OCI-LY7 (cell line): ENCODE results near the gene PTPA. TPM values are rescaled to one million over a fixed set of nuclear protein-coding genes. Genes with fewer than 3 reads are reported as not detected.
A peak's percentile ranks its signal among the peaks of the same experiment; 100 is the strongest.

Experiments
- BruUV-seq: library from RNA; stranded (reverse); fragments of 400-500 nt; replicated peaks from 2 replicates; lab custom pipeline; 2021; lab: Mats Ljungman, UMichigan
- CTCF ChIA-PET: fragments of 300-600 bp; sonication (Branson Sonifier 250); formaldehyde crosslinking; loops from one replicate; lab custom pipeline; 2022; ENCODE audit warnings: antibody characterized with exemption; ENCODE audit not compliant: unreplicated experiment; lab: Charles Lee
- POLR2A ChIA-PET: fragments of 300-600 bp; sonication (Branson Sonifier 250); formaldehyde crosslinking; loops from one replicate; lab custom pipeline; 2022; ENCODE audit warnings: antibody characterized with exemption; lab: Charles Lee
- DNase-seq: peaks from one replicate; pipeline ENCODE4 v3.0.0-alpha.2; 2015; ENCODE audit warnings: low spot score
- H2AFZ ChIP-seq: fragments of 200-600 bp; sonication (generic), shearing (Covaris generic); 2 replicates; pipeline ENCODE4 v1.6.1; 2014; ENCODE audit warnings: mild to moderate bottlenecking, antibody characterized with exemption, low read length, moderate library complexity
- H3K27ac ChIP-seq: fragments of 200-600 bp; sonication (generic); 2 replicates; pipeline ENCODE4 v1.5.1; 2014; ENCODE audit warnings: mixed run types, low read depth, mild to moderate bottlenecking, moderate library complexity, low read length, inconsistent platforms; ENCODE audit not compliant: poor library complexity, severe bottlenecking
- H3K36me3 ChIP-seq: fragments of 200-600 bp; sonication (generic); 2 replicates; pipeline ENCODE4 v1.6.1; 2014; ENCODE audit warnings: mild to moderate bottlenecking, antibody characterized with exemption, low read length, moderate library complexity, mixed read lengths; ENCODE audit not compliant: insufficient read depth
- H3K4me1 ChIP-seq: fragments of 200-600 bp; sonication (generic); 2 replicates; pipeline ENCODE4 v1.5.1; 2014; ENCODE audit warnings: mild to moderate bottlenecking, low read length; ENCODE audit not compliant: insufficient read depth, poor library complexity, severe bottlenecking
- H3K4me2 ChIP-seq: fragments of 200-600 bp; sonication (generic); 2 replicates; pipeline ENCODE4 v1.6.1; 2014; ENCODE audit warnings: mild to moderate bottlenecking, low read length
- H3K4me3 ChIP-seq: fragments of 200-600 bp; sonication (generic); 2 replicates; pipeline ENCODE4 v1.5.1; 2014; ENCODE audit warnings: mild to moderate bottlenecking, low read depth, low read length; ENCODE audit not compliant: poor library complexity, severe bottlenecking
- H3K79me2 ChIP-seq: fragments of 200-600 bp; sonication (generic); 2 replicates; pipeline ENCODE4 v1.6.1; 2016; ENCODE audit warnings: low read depth, mild to moderate bottlenecking, low read length, moderate library complexity, mixed read lengths; ENCODE audit not compliant: insufficient read depth
- H3K9me2 ChIP-seq: fragments of 200-600 bp; sonication (generic); 2 replicates; pipeline ENCODE4 v1.6.1; 2016; ENCODE audit warnings: mild to moderate bottlenecking, low read length, mixed read lengths; ENCODE audit not compliant: insufficient read depth
- H3K9me3 ChIP-seq: fragments of 200-600 bp; sonication (generic); 2 replicates; pipeline ENCODE4 v1.6.1; 2014; ENCODE audit warnings: mild to moderate bottlenecking, mixed run types, low read length, mixed read lengths
- H4K20me1 ChIP-seq: fragments of 200-600 bp; sonication (generic); 2 replicates; pipeline ENCODE4 v1.6.1; 2014; ENCODE audit warnings: mild to moderate bottlenecking, antibody characterized with exemption, low read length, moderate library complexity, mixed read lengths; ENCODE audit not compliant: insufficient read depth
- EZH2phosphoT487 ChIP-seq: fragments of 200-600 bp; sonication (generic); IDR thresholded peaks from 2 replicates; pipeline ENCODE4 v1.6.1; 2018; ENCODE audit warnings: low read depth, borderline replicate concordance, mild to moderate bottlenecking, mixed run types, antibody characterized with exemption, low read length, moderate library complexity, mixed read lengths
- intact Hi-C: fragments of 100-400 bp; cut with micrococcal nuclease; formaldehyde crosslinking; loops from one replicate; pipeline ENCODE4 v1.10.0; 2022; ENCODE audit not compliant: unreplicated experiment
- total RNA-seq, 2 experiments: library from RNA; depleted of rRNA in 1 of 2; stranded (reverse); fragments of >200 nt in 1 of 2; shearing (Covaris generic) in 1 of 2; gene quantifications; 2 replicates each; pipeline ENCODE4 v1.2.3, GENCODE V29; 2014 to 2022
- TF ChIP-seq, protein P1 (sequence below): fragments of 200-600 bp; sonication (generic); conservative IDR thresholded peaks from 2 replicates; pipeline ENCODE4 v1.5.1; 2014; ENCODE audit warnings: mild to moderate bottlenecking, antibody characterized with exemption, low read length, moderate library complexity, mixed read lengths

Gene PTPA
- total RNA-seq, 2 experiments from 2014 or later = 106 to 111 TPM

- H3K36me3 ChIP-seq = no peaks in the 10 kb centered on the region
- no peaks in the 10 kb centered on the region for H3K79me2 ChIP-seq
- intact Hi-C loops = loop anchor here (1.0 to 10.0 kb wide), 5 partner anchors 36 to 452 kb away; partner anchors contain the start of gene NTMT1
- no peaks in the 10 kb centered on the region for H4K20me1 ChIP-seq
- H3K27ac ChIP-seq = peak overlapping the region; percentile 74
- H3K4me1 ChIP-seq = peaks cover 35% of the 10 kb centered on the region
- no TSS peak for BruUV-seq
- H2AFZ ChIP-seq = peak overlapping the region; percentile 82
- no peak for TF ChIP-seq EZH2phosphoT487
- TF ChIP-seq, protein P1, sequence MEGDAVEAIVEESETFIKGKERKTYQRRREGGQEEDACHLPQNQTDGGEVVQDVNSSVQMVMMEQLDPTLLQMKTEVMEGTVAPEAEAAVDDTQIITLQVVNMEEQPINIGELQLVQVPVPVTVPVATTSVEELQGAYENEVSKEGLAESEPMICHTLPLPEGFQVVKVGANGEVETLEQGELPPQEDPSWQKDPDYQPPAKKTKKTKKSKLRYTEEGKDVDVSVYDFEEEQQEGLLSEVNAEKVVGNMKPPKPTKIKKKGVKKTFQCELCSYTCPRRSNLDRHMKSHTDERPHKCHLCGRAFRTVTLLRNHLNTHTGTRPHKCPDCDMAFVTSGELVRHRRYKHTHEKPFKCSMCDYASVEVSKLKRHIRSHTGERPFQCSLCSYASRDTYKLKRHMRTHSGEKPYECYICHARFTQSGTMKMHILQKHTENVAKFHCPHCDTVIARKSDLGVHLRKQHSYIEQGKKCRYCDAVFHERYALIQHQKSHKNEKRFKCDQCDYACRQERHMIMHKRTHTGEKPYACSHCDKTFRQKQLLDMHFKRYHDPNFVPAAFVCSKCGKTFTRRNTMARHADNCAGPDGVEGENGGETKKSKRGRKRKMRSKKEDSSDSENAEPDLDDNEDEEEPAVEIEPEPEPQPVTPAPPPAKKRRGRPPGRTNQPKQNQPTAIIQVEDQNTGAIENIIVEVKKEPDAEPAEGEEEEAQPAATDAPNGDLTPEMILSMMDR = no peak; the same call in 1 of the 2 replicates
- H3K9me2 ChIP-seq = no peaks in the 10 kb centered on the region
- CTCF ChIA-PET = interaction anchor here (0.6 to 1.6 kb wide), 5 partner anchors 9 to 36 kb away, joined by 3 to 8 read pairs (median 3); no protein-coding TSS in a partner anchor
- POLR2A ChIA-PET = interaction anchor here (0.6 to 1.5 kb wide), 2 partner anchors 32 to 36 kb away, joined by 3 to 5 read pairs; no protein-coding TSS in a partner anchor
- H3K9me3 ChIP-seq = no peaks in the 10 kb centered on the region
- peak; percentile 51 for DNase-seq
- peak overlapping the region; percentile 76 for H3K4me2 ChIP-seq
- peak overlapping the region; percentile 69 for H3K4me3 ChIP-seq
Measured at GRCh38 chr9:129174724-129175514, 63.7 kb downstream of the PTPA start.

DNA sequence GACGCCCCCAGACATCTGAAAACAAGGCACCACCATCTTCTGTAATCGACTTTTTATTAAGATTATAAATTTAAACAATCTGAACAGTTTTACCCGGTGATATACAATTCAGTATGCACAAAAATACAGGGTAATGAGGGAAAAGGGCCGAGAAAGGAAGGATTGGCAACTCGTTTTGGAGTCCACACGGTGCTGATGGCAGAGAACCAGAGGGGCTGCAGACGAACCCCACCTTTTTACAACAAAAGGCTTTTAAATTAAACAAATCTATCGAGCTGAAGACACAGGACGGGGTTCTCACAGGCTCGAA is 64.3 kb downstream of the PTPA start:
- no peak for DNase-seq
- H2AFZ ChIP-seq = peak overlapping the region; percentile 82
- H3K79me2 ChIP-seq = no peaks in the 10 kb centered on the region
- H3K4me2 ChIP-seq = peak overlapping the region; percentile 76
- intact Hi-C loops = loop anchor here (5.0 to 10.0 kb wide), 4 partner anchors 62 to 452 kb away; partner anchors contain the start of gene NTMT1
- H3K9me3 ChIP-seq = no peaks in the 10 kb centered on the region
- H3K4me1 ChIP-seq = peaks cover 35% of the 10 kb centered on the region
- H3K4me3 ChIP-seq = peak overlapping the region; percentile 69
- no peaks in the 10 kb centered on the region for H3K36me3 ChIP-seq
- no TSS peak for BruUV-seq
- H3K9me2 ChIP-seq = no peaks in the 10 kb centered on the region
- ChIA-PET POLR2A (no interaction called here), CTCF (interaction anchor here (1.4 kb wide), 1 partner anchor 8 kb away, joined by 3 read pairs; no protein-coding TSS in a partner anchor)
- peak overlapping the region; percentile 74 for H3K27ac ChIP-seq
- TF ChIP-seq EZH2phosphoT487 = no peak
- TF ChIP-seq, protein P1 = no peak
- H4K20me1 ChIP-seq = no peaks in the 10 kb centered on the region
